Uterus (tissue), 2 donors: ENCODE measurements around the gene SKIDA1.

Source experiments
- CTCF ChIP-seq, 4 experiments: fragments of 200-600 bp in 2 of 4; fragments of 450-650 bp in 2 of 4; sonication (generic) in 2 of 4; IDR thresholded peaks; one replicate each; pipeline ENCODE4 v1.5.1; 2016 to 2019; ENCODE audit warnings: antibody characterized with exemption in 4 of 4, mild to moderate bottlenecking in 2 of 4, moderate library complexity in 1 of 4
- POLR2A ChIP-seq, 2 donors: fragments of 450-650 bp; IDR thresholded peaks; one replicate each; pipeline ENCODE4 v1.6.1; 2016; ENCODE audit warnings: antibody characterized with exemption in 2 of 2, mild to moderate bottlenecking in 1 of 2, moderate library complexity in 1 of 2

- TF ChIP-seq POLR2A (IDR thresholded peaks at IDR 0.05) (no peak), CTCF (IDR thresholded peaks at IDR 0.05) (no peak)
Measured at GRCh38 chr10:21534280-21534586, 8.8 kb upstream of the SKIDA1 start.
